GM12872 (cell line): ENCODE data around the gene CRACR2A.

ENCODE experiments used
- CTCF ChIP-seq: IDR thresholded peaks from 3 replicates; pipeline ENCODE4 v1.5.1; 2011; ENCODE audit warnings: low read depth, mild to moderate bottlenecking, low read length, moderate library complexity; ENCODE audit not compliant: insufficient read depth

The CRACR2A gene

DNA sequence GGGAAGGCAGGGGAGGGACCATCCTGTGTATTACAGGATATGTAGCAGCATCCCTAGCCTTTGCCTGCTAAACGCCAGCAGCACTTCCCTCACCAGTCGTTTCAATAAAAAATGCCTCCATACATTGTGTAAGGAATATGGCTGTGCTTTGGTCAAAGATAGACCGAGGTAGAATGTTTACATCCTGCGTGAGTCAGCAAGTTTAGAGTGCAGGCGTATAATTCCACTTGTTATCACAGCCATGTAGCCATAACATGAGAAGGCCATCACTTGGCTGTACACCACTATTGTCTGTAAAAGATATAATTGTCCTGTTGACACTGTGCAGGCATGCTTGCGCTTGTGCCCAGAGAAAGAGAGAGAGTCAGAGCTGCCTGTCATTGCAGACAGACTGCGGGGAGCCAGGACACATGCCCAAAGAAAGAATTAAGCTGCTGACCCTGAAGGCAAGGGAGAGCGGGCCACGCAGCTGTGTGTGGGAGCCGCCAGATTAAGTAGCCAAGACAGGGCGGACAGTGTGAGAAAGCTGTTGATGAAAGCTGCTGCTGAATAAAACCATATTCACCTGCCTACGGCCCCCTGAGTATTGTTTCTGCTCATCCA, 68.4 kb downstream of the CRACR2A start:
- no peak for TF ChIP-seq CTCF

DNA sequence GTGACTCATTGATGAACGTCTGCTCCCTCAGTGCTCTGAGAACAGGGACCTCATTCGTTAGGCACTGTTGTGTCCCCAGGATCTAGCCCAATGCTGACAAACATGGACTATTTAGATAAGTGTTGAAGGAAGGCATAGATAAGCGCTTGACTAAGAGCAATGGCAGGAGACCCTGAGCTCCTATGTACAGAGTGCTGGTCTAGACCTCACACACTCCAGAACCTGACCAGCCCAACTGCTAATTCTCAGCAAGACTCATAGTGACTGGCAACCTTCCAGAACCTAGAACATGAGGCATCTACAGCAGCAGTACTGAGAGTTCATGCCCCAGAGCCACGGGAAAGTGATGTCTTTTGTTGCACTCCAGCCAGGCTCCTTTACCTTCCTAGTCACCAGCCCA, 69.2 kb downstream of the CRACR2A start:
- TF ChIP-seq CTCF: no peak

- TF ChIP-seq CTCF: no peak
Measured at GRCh38 chr12:3681595-3682061, 71.3 kb downstream of the CRACR2A start.

- TF ChIP-seq CTCF: no peak
Measured at GRCh38 chr12:3680919-3681594, 71.9 kb downstream of the CRACR2A start.

DNA sequence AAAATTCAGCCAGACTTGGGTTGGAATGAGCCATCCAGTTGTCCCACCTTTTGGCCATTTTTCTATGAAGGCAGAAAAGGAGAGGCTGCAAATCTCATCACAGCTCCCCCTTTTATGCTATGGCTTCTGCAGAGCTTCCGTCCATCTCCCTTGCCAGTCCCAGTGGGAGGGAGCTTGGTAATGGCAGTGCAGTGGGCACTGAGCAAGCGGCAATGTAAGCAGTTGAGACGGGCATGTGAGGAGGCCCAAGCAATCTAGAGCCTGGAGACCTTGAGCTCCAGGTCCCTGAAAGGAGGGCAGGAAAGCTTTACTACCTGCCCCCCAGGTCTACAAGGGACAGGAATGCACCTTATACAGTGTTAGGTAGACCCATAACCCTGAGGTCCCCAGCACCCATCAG, 73.1 kb downstream of the CRACR2A start:
- no peak for TF ChIP-seq CTCF

DNA sequence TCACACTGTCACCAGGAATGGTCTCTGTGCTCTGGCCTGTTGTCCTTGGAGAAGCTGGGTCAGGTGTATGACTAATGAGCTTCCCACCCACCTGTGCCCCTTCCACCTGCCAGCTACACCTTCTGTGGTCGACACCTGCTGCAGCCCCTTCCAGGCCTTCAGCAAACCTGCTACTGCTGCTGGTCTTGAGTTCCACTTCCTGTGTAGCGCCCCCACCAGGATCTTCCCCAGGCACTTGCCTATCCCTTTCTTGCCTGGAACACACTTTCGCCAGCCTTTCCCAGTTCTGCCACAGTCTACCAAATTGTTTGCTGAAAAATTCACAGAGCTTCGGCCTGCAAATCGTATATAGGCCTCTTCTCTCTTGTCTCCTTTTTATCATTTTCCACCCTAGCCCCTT, 75.3 kb downstream of the CRACR2A start:
- TF ChIP-seq CTCF: no peak

DNA sequence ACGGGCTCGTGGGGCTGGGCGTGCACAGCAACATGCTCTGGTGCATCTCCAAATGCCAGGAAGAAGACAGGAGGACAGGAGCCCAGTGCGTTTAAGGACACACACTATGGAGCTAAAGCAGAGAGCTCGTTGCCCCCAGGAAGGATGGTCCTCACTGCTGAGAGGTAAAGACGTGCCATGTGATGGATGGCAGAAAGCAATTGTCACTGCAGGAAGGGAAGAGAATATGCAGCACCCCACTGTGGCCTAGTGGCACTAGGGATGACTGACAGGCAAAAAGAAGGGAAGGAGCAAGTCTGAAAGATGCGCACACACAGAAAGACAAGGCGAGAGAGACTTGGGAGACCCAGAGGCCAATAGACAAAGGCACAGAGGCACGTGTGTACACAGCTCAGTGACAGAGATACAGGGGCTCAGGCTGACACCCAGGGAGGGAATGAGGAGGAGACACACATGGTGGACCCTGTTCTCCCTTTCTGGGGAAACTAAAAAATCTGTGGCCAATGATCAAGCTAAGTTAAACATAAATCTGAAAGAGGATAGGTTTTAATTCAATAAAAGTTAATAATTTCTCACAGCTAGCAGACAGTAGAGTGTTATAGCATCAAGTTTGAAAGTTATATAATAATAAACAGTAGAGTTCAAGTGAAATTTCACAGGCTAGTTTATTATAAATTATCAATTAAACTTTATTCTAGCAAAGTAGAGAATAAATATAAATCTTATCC, 78.8 kb downstream of the CRACR2A start:
- no peak for TF ChIP-seq CTCF
